IPS-NIHi7 (cell line): ENCODE results near the gene PCDHB10.
A peak's percentile ranks its signal among the peaks of the same experiment; 100 is the strongest.
"Not testable (repeated sequence)": the region's sequence is repeated elsewhere in the genome, so short reads cannot be mapped to it uniquely, and the experiment has no call there.

Experiments
- DNase-seq: peaks from one replicate; pipeline ENCODE4 v3.0.0; 2012; ENCODE audit warnings: mixed read lengths; ENCODE audit errors: extremely low spot score

Gene PCDHB10

DNA sequence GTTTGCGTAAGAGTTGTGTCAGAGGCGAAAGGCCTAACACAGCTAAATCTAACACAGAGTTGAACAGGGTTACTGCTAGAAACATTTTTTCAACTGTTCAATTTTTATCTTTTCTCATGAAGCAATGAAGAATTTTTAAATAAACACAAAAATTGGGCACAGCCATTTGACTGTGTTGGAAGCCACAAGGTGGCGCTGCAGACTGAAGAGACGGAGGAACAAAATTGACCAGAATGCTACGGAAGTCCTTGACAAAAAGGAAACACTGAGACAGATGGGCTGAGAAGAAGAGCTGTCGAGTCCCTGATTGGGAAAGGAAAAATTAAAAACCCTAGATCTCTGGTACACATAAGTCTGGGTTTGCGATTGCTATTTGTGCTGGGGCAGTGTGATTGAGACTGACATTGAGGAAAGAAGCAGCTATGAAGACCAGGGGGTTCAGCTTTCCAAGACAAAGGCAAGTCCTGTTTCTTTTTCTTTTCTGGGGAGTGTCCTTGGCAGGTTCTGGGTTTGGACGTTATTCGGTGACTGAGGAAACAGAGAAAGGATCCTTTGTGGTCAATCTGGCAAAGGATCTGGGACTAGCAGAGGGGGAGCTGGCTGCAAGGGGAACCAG lies 5.1 kb upstream of the PCDHB10 start, which contains the start of gene PCDHB9:
Gene PCDHB9, plus strand, starts transcription at position 265 of the 616 bp plus-strand sequence. Its CDS starts 158 bp downstream, at position 423.
- DNase-seq, result peak; percentile 69

DNA sequence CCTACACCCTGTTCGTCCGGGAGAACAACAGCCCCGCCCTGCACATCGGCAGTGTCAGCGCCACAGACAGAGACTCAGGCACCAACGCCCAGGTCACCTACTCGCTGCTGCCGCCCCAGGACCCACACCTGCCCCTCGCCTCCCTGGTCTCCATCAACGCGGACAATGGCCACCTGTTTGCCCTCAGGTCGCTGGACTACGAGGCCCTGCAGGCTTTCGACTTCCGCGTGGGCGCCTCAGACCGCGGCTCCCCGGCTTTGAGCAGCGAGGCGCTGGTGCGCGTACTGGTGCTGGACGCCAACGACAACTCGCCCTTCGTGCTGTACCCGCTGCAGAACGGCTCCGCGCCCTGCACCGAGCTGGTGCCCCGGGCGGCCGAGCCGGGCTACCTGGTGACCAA lies 3.5 kb upstream of the PCDHB10 start:
- DNase-seq, result not testable (repeated sequence)

DNA sequence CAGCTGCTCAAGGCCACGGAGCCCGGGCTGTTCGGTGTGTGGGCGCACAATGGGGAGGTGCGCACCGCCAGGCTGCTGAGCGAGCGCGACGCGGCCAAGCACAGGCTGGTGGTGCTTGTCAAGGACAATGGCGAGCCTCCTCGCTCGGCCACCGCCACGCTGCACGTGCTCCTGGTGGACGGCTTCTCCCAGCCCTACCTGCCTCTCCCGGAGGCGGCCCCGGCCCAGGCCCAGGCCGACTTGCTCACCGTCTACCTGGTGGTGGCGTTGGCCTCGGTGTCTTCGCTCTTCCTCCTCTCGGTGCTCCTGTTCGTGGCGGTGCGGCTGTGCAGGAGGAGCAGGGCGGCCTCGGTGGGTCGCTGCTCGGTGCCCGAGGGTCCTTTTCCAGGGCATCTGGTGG lies 3.0 kb upstream of the PCDHB10 start:
- DNase-seq, result not testable (repeated sequence)

DNA sequence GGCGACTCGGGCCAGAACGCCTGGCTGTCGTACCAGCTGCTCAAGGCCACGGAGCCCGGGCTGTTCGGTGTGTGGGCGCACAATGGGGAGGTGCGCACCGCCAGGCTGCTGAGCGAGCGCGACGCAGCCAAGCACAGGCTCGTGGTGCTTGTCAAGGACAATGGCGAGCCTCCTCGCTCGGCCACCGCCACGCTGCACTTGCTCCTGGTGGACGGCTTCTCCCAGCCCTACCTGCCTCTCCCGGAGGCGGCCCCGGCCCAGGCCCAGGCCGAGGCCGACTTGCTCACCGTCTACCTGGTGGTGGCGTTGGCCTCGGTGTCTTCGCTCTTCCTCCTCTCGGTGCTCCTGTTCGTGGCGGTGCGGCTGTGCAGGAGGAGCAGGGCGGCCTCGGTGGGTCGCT lies 2.2 kb downstream of the PCDHB10 start:
- DNase-seq, result not testable (repeated sequence)

DNA sequence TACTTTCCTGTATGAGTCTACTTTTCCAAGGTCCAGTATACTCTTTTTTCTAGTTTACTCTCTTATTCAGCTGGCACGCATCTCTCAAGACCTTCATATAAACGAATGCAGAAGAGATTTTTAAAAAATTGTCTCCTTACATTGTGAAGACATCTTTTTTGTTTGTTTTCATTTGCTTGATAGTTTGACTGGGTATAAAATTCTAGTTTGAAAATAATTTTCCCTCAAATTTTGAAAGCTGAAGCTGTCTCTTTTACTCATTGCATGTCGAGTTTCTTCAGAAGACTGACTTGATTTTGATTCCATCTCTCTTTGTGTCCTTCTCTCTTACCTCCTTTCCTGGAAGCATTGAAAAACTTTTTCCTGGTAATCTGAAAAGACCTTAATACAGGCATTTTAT lies 4.2 kb downstream of the PCDHB10 start:
- DNase-seq, result no peak

DNA sequence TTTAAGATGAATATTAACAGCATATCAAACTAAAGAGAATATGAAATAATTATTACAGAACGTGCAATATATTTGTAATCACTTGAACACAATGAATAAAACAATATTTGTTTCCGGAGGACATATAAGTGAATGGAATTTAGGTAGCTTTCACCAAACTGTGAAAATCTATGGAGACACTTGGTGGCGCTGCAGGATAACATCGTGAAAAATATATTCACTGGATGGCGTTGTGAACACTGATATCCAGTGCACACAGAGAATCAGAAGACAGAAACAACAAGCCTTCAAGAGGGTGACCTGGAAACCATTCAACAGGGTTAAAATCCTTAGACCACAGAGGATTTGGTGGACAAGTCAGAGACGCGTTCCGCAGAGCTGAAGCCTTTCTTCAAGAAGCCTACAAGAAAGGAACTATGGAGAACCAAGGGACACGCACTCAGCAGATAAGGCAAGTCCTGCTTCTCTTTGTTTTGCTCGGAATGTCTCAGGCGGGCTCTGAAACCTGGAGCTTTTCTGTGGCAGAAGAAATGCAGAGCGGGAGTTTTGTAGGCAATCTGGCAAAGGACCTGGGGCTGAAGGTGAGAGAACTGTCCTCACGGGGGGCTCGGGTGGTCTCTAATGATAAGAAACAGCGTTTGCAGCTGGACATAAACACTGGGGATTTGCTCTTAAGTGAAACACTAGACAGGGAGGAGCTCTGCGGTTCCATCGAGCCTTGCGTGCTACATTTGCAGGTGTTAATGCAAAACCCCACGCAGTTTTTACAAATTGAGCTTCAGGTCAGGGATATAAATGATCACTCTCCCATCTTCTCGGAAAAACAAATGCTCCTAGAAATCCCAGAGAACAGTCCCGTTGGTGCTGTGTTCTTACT lies 7.4 kb downstream of the PCDHB10 start, which contains the start of gene PCDHB11:
Gene PCDHB11, plus strand, starts transcription at position 269 of the 877 bp plus-strand sequence. Its CDS starts 148 bp downstream, at position 417.
- peak; percentile 24 for DNase-seq

DNA sequence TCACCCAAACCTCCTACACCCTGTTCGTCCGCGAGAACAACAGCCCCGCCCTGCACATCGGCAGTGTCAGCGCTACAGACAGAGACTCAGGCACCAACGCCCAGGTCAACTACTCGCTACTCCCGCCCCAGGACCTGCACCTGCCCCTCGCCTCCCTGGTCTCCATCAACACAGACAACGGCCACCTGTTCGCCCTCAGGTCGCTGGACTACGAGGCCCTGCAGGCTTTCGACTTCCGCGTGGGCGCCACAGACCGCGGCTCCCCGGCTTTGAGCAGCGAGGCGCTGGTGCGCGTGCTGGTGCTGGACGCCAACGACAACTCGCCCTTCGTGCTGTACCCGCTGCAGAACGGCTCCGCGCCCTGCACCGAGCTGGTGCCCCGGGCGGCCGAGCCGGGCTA lies 9.0 kb downstream of the PCDHB10 start:
- not testable (repeated sequence) for DNase-seq

DNA sequence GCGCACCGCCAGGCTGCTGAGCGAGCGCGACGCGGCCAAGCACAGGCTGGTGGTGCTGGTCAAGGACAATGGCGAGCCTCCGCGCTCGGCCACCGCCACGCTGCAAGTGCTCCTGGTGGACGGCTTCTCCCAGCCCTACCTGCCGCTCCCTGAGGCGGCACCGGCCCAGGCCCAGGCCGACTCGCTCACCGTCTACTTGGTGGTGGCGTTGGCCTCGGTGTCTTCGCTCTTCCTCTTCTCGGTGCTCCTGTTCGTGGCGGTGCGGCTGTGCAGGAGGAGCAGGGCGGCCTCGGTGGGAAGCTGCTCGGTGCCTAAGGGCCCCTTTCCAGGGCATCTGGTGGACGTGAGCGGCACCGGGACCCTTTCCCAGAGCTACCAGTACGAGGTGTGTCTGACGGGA lies 9.5 kb downstream of the PCDHB10 start:
- DNase-seq, result not testable (repeated sequence)

DNA sequence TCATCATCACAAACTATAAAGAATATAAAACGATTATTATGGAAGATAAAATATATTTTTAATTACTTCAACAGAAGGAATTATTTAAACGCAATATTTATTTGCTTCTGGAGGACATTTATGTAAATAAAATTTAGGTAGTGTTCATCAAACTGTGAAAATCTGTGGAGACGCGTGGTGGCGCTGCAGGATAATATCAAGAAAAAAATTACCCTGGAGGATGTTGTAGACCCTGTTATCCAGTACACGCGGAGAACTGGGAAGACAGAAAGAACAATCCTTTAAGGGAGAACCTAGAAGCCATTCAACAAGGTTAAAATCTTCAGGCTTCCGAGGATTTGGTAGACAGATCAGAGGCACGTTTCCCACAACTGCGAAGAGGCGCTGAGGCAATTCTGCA lies 16.3 kb downstream of the PCDHB10 start, which contains the start of gene PCDHB12:
Gene PCDHB12, plus strand, starts transcription at position 242 of the 400 bp plus-strand sequence. CDS start 189 bp downstream, outside the sequence.
- peak; percentile 23 for DNase-seq

DNA sequence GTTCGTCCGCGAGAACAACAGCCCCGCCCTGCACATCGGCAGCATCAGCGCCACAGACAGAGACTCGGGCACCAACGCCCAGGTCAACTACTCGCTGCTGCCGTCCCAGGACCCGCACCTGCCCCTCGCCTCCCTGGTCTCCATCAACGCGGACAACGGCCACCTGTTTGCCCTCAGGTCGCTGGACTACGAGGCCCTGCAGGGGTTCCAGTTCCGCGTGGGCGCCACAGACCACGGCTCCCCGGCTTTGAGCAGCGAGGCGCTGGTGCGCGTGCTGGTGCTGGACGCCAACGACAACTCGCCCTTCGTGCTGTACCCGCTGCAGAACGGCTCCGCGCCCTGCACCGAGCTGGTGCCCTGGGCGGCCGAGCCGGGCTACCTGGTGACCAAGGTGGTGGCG lies 18.1 kb downstream of the PCDHB10 start:
- DNase-seq, result not testable (repeated sequence)

DNA sequence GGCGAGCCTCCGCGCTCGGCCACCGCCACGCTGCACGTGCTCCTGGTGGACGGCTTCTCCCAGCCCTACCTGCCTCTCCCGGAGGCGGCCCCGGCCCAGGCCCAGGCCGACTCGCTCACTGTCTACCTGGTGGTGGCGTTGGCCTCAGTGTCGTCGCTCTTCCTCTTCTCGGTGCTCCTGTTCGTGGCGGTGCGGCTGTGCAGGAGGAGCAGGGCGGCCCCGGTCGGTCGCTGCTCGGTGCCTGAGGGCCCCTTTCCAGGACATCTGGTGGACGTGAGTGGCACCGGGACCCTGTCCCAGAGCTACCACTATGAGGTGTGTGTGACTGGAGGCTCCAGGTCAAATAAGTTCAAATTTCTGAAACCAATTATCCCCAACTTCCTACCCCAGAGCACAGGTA lies 18.7 kb downstream of the PCDHB10 start:
- DNase-seq, result not testable (repeated sequence)

DNA sequence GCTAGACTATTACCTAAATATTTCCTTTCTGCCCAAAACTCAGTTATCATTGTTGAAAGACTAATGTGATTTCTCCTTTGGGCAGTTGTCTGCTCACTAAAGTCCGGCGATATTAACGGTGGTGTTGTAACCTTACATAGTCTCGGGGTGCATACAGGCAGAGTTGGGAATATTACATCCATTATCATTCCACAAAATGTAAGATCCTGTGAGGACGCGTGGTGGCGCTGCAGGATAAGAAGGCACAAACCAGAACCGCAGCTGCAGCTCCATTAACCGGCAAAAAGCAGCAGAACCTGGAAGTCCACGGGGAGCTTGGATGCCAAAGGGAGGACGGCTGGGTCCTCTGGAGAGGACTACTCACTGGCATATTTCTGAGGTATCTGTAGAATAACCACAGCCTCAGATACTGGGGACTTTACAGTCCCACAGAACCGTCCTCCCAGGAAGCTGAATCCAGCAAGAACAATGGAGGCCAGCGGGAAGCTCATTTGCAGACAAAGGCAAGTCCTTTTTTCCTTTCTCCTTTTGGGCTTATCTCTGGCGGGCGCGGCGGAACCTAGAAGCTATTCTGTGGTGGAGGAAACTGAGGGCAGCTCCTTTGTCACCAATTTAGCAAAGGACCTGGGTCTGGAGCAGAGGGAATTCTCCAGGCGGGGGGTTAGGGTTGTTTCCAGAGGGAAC lies 21.6 kb downstream of the PCDHB10 start, which contains the start of gene PCDHB13:
Gene PCDHB13, plus strand, starts transcription at position 264 of the 684 bp plus-strand sequence. Its CDS starts 205 bp downstream, at position 469.
- DNase-seq, result peak; percentile 19

DNA sequence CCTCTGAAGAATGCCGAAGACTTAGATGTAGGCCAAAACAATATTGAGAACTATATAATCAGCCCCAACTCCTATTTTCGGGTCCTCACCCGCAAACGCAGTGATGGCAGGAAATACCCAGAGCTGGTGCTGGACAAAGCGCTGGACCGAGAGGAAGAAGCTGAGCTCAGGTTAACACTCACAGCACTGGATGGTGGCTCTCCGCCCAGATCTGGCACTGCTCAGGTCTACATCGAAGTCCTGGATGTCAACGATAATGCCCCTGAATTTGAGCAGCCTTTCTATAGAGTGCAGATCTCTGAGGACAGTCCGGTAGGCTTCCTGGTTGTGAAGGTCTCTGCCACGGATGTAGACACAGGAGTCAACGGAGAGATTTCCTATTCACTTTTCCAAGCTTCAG lies 22.4 kb downstream of the PCDHB10 start:
- not testable (repeated sequence) for DNase-seq

DNA sequence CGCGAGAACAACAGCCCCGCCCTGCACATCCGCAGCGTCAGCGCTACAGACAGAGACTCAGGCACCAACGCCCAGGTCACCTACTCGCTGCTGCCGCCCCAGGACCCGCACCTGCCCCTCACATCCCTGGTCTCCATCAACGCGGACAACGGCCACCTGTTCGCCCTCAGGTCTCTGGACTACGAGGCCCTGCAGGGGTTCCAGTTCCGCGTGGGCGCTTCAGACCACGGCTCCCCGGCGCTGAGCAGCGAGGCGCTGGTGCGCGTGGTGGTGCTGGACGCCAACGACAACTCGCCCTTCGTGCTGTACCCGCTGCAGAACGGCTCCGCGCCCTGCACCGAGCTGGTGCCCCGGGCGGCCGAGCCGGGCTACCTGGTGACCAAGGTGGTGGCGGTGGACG lies 23.4 kb downstream of the PCDHB10 start:
- DNase-seq, result not testable (repeated sequence)

DNA sequence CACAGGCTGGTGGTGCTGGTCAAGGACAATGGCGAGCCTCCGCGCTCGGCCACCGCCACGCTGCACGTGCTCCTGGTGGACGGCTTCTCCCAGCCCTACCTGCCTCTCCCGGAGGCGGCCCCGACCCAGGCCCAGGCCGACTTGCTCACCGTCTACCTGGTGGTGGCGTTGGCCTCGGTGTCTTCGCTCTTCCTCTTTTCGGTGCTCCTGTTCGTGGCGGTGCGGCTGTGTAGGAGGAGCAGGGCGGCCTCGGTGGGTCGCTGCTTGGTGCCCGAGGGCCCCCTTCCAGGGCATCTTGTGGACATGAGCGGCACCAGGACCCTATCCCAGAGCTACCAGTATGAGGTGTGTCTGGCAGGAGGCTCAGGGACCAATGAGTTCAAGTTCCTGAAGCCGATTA lies 23.9 kb downstream of the PCDHB10 start:
- DNase-seq, result not testable (repeated sequence)

DNA sequence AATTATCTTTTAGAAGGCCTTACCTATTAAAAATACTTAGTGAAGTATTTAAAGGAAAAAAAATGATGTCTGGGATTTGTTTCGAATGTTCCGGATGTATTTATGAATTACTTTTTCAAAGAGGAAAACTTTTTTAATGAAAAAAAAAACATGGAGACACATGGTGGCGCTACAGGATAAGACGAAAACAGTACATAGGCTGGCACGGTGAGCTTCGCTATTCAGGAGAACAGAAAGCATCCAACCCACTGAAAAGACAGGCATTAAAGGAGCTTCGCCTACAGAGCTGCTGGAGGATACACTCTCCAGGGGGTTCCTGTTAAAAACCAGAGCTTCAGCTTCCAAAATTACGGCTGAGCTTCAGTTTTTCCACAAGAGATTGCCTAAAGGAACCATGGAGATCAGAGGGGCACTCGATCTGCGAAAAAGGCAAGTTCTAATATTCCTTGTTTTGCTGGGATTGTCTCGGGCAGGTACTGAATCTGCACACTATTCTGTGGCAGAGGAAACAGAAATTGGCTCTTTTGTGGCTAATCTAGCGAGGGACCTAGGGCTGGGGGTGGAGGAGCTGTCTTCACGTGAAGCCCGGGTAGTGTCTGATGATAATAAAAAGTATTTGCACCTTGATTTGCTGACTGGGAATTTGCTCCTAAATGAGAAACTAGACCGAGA lies 31.1 kb downstream of the PCDHB10 start, which contains the start of gene PCDHB14:
Gene PCDHB14, plus strand, starts transcription at position 232 of the 672 bp plus-strand sequence. Its CDS starts 163 bp downstream, at position 395.
- DNase-seq, result peak; percentile 76

DNA sequence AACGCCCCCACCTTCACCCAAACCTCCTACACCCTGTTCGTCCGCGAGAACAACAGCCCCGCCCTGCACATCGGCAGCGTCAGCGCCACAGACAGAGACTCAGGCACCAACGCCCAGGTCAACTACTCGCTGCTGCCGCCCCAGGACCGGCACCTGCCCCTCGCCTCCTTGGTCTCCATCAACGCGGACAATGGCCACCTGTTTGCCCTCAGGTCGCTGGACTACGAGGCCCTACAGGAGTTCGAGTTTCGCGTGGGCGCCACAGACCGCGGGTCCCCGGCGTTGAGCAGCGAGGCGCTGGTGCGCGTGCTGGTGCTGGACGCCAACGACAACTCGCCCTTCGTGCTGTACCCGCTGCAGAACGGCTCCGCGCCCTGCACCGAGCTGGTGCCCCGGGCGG lies 32.7 kb downstream of the PCDHB10 start:
- not testable (repeated sequence) for DNase-seq

DNA sequence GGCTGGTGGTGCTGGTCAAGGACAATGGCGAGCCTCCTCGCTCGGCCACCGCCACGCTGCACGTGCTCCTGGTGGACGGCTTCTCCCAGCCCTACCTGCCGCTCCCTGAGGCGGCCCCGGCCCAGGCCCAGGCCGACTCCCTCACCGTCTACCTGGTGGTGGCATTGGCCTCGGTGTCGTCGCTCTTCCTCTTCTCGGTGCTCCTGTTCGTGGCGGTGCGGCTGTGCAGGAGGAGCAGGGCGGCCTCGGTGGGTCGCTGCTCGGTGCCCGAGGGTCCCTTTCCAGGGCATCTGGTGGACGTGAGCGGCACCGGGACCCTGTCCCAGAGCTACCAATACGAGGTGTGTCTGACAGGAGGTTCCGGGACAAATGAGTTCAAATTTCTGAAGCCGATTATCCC lies 33.3 kb downstream of the PCDHB10 start:
- not testable (repeated sequence) for DNase-seq

DNA sequence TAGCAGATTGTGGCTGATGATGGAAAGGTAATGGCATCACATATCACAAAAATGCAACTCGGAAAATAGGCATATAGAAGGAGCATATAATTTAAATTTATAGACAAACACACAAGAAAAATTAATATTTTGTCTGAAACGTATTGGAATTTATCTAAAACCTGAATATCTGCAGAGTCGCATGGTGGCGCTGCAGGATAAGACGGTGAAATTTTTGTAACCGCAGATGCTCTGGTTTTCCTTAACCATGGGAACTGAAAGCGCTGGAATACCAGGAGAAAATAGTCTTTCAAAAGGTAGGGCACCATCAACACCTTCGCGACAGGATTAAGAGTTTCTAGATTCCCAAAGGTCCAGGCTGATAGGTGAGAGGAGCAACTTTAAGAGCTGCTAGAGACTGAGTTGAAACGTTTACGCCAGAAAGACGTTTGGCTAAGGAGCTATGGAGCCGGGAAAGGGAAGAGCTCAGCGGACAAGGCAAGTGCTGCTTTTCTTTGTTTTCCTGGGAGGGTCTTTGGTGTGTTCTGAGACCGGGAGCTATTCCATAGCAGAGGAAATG lies 42.0 kb downstream of the PCDHB10 start:
- no peak for DNase-seq

DNA sequence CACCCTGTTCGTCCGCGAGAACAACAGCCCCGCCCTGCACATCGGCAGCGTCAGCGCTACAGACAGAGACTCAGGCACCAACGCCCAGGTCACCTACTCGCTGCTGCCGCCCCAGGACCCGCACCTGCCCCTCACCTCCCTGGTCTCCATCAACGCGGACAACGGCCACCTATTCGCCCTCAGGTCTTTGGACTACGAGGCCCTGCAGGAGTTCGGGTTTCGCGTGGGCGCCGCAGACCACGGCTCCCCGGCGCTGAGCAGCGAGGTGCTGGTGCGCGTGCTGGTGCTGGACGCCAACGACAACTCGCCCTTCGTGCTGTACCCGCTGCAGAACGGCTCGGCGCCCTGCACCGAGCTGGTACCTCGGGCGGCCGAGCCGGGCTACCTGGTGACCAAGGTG lies 43.8 kb downstream of the PCDHB10 start:
- not testable (repeated sequence) for DNase-seq
